Natural killer cell (primary cell): ENCODE measurements around the gene EXOC3L1. TPM values are rescaled to one million over a fixed set of nuclear protein-coding genes. Genes with fewer than 3 reads are reported as not detected.

ENCODE experiments used
- ATAC-seq, 3 donors: fragments of 150-1000 bp in 2 of 3; fragments of 200-7000 bp in 1 of 3; cut with Tn5 transposase; 1 replicate in 1 of 3; 2 replicates in 2 of 3; pipeline ENCODE4 v1.10.0; 2021; ENCODE audit warnings: mild to moderate bottlenecking in 2 of 3, moderate library complexity in 2 of 3
- DNase-seq, 2 donors: peaks; one replicate each; pipeline versions ENCODE4 v3.0.0 to v3.0.0-alpha.2; 2013 to 2021; ENCODE audit warnings: mixed read lengths in 1 of 2
- H3K27ac ChIP-seq: one replicate; pipeline ENCODE4 v1.5.1; 2013; ENCODE audit warnings: mild to moderate bottlenecking, low read length
- H3K27me3 ChIP-seq: one replicate; pipeline ENCODE4 v1.6.1; 2013; ENCODE audit warnings: low read length; ENCODE audit not compliant: control insufficient read depth, insufficient read depth
- H3K36me3 ChIP-seq: one replicate; pipeline ENCODE4 v1.6.1; 2013; ENCODE audit warnings: low read length; ENCODE audit not compliant: control insufficient read depth, insufficient read depth
- H3K4me1 ChIP-seq: one replicate; pipeline ENCODE4 v1.6.1; 2013; ENCODE audit warnings: low read length; ENCODE audit not compliant: control insufficient read depth, insufficient read depth
- H3K4me3 ChIP-seq: one replicate; pipeline ENCODE4 v1.5.1; 2013; ENCODE audit warnings: low read length
- H3K9me3 ChIP-seq: one replicate; pipeline ENCODE4 v1.6.1; 2013; ENCODE audit warnings: low read length; ENCODE audit not compliant: control insufficient read depth, insufficient read depth
- H3K27ac Mint-ChIP-seq, 2 donors: one replicate each; pipeline ENCODE4 v1.8.0; 2022; ENCODE audit warnings: mild to moderate bottlenecking in 2 of 2, mixed read lengths in 2 of 2, moderate library complexity in 1 of 2
- H3K27me3 Mint-ChIP-seq, 2 donors: one replicate each; pipeline ENCODE4 v1.8.0; 2022; ENCODE audit warnings: low read depth in 2 of 2, mixed read lengths in 2 of 2
- H3K36me3 Mint-ChIP-seq: one replicate; pipeline ENCODE4 v1.8.0; 2022; ENCODE audit warnings: mixed read lengths
- H3K4me1 Mint-ChIP-seq, 2 donors: one replicate each; pipeline ENCODE4 v1.8.0; 2022; ENCODE audit warnings: mixed read lengths in 2 of 2
- H3K4me3 Mint-ChIP-seq: one replicate; pipeline ENCODE4 v1.8.0; 2022; ENCODE audit warnings: mild to moderate bottlenecking, moderate library complexity, mixed read lengths
- H3K9me3 Mint-ChIP-seq, 2 donors: one replicate each; pipeline ENCODE4 v1.8.0; 2022; ENCODE audit warnings: mixed read lengths in 2 of 2
- CTCF ChIP-seq: fragments of 200-600 bp; IDR thresholded peaks from one replicate; pipeline ENCODE4 v1.8.0; 2022; ENCODE audit warnings: antibody characterized with exemption
- WGBS: methylation state at CpG from one replicate; pipeline ENCODE4 v1.1.7; 2013; ENCODE audit warnings: missing lambda C conversion rate; ENCODE audit not compliant: insufficient coverage; 5-methylcytosine and 5-hydroxymethylcytosine counted together
- intact Hi-C: fragments of 100-400 bp; cut with micrococcal nuclease; formaldehyde crosslinking; loops from one replicate; pipeline ENCODE4 v1.14.2; 2022
- total RNA-seq, 4 donors: library from RNA; stranded (reverse); fragments of 120-200 nt in 1 of 4; gene quantifications; one replicate each; pipeline versions ENCODE4 v1.2.3 to v1.2.4, GENCODE V29; 2013 to 2022

The EXOC3L1 gene
- total RNA-seq, 3 donors from 2014 or later (not counting 1 experiment from before 2014, with no cell fraction given) = not detected

- intact Hi-C loops = no loop called here
- Mint-ChIP-seq H3K4me3 (no peak overlapping the region), H3K4me1 (no peaks in the 10 kb centered on the region), H3K9me3 (no peaks in the 10 kb centered on the region), H3K27me3 (peaks cover 0 to 5% of the 10 kb centered on the region in 2 donors), H3K27ac (no peak overlapping the region), H3K36me3 (peaks cover 4% of the 10 kb centered on the region)
- H3K9me3 ChIP-seq = no peaks in the 10 kb centered on the region
- WGBS = 91% methylated on average over 1 of the region's 2 CpGs
- peaks cover under 1% of the 10 kb centered on the region for H3K27me3 ChIP-seq
- no peak overlapping the region for H3K27ac ChIP-seq
- H3K4me1 ChIP-seq = peaks cover 4% of the 10 kb centered on the region
- no peak for TF ChIP-seq CTCF
- DNase-seq (no peak), ATAC-seq (no peak)
- no peak overlapping the region for H3K4me3 ChIP-seq
- peaks cover 55% of the 10 kb centered on the region for H3K36me3 ChIP-seq
These were observed 44.2 kb downstream of the EXOC3L1 start for GRCh38 chr16:67145746-67146145.

GRCh38 chr16:67144943-67145342 is 45.0 kb downstream of the EXOC3L1 start:
- Mint-ChIP-seq H3K27me3 (peaks cover 0 to 5% of the 10 kb centered on the region in 2 donors), H3K9me3 (no peaks in the 10 kb centered on the region), H3K4me1 (no peaks in the 10 kb centered on the region), H3K4me3 (no peak overlapping the region), H3K36me3 (peaks cover 12% of the 10 kb centered on the region), H3K27ac (no peak overlapping the region)
- ATAC-seq (no peak), DNase-seq (no peak)
- 93% methylated on average over 2 of the region's 2 CpGs for WGBS
- TF ChIP-seq CTCF = no peak
- Histone ChIP-seq H3K4me1 (no peaks in the 10 kb centered on the region), H3K9me3 (no peaks in the 10 kb centered on the region), H3K4me3 (no peak overlapping the region), H3K27me3 (no peaks in the 10 kb centered on the region), H3K27ac (no peak overlapping the region), H3K36me3 (peaks cover 64% of the 10 kb centered on the region)
- intact Hi-C loops = no loop called here

GRCh38 chr16:67142342-67142741 is 47.6 kb downstream of the EXOC3L1 start:
- no peak for ATAC-seq
- intact Hi-C loops = no loop called here
- Mint-ChIP-seq H3K27me3 (no peaks in the 10 kb centered on the region), H3K4me3 (no peak overlapping the region), H3K9me3 (no peaks in the 10 kb centered on the region), H3K36me3 (peaks cover 15% of the 10 kb centered on the region), H3K4me1 (no peaks in the 10 kb centered on the region), H3K27ac (no peak overlapping the region)
- Histone ChIP-seq H3K27ac (no peak overlapping the region), H3K36me3 (peaks cover 76% of the 10 kb centered on the region), H3K4me1 (no peaks in the 10 kb centered on the region), H3K27me3 (no peaks in the 10 kb centered on the region), H3K4me3 (no peak overlapping the region), H3K9me3 (no peaks in the 10 kb centered on the region)
- TF ChIP-seq CTCF = no peak
- WGBS = 97% methylated on average over 9 of the region's 9 CpGs
- DNase-seq = no peak

- Mint-ChIP-seq H3K9me3 (no peaks in the 10 kb centered on the region), H3K27ac (no peak overlapping the region), H3K36me3 (peaks cover 15% of the 10 kb centered on the region), H3K4me1 (no peaks in the 10 kb centered on the region), H3K4me3 (no peak overlapping the region), H3K27me3 (no peaks in the 10 kb centered on the region)
- intact Hi-C loops = no loop called here
- TF ChIP-seq CTCF = no peak
- Histone ChIP-seq H3K27ac (no peak overlapping the region), H3K36me3 (peaks cover 73% of the 10 kb centered on the region), H3K9me3 (no peaks in the 10 kb centered on the region), H3K27me3 (no peaks in the 10 kb centered on the region), H3K4me3 (no peak overlapping the region), H3K4me1 (no peaks in the 10 kb centered on the region)
- WGBS = 94% methylated on average over 13 of the region's 13 CpGs
- ATAC-seq = no peak
- no peak for DNase-seq
These were observed 48.5 kb downstream of the EXOC3L1 start for GRCh38 chr16:67141391-67141790.
